Ureter (tissue), 1 donor: ENCODE results near the gene MED20. TPM values are rescaled to one million over a fixed set of nuclear protein-coding genes. Genes with fewer than 3 reads are reported as not detected.

Experiments
- DNase-seq: peaks from one replicate; pipeline ENCODE4 v3.0.0-alpha.2; 2020; ENCODE audit warnings: low spot score
- total RNA-seq: library from RNA; stranded (reverse); gene quantifications from one replicate; pipeline ENCODE4 v1.2.4, GENCODE V29; 2023
- donor health status: DM: yes; HTN: yes; CAD: no.

The MED20 gene
- total RNA-seq, 1 donor from 2014 or later: 23.8 TPM

DNA sequence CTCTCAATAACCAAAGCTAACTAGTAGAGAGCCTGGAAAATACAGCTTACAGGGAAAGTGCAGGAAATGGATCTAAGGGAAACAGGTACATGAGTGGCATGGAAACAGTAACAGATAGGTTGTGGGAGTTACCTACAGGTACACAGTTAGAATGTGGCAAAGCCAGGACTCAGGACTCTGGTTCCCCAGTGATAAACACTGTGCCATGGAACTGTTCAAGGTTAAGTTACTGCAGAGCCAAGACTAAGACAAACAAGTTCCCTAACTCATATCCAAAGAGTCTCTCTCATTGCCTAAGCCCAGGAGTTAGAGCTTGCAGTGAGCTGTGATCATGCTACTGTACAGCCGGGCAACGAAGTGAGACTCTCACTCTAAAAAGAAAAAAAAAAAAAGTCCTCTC is 6.6 kb downstream of the MED20 start:
- DNase-seq: no peak

GRCh38 chr6:41909727-41910126 is 11.2 kb downstream of the MED20 start:
- no peak for DNase-seq

DNA sequence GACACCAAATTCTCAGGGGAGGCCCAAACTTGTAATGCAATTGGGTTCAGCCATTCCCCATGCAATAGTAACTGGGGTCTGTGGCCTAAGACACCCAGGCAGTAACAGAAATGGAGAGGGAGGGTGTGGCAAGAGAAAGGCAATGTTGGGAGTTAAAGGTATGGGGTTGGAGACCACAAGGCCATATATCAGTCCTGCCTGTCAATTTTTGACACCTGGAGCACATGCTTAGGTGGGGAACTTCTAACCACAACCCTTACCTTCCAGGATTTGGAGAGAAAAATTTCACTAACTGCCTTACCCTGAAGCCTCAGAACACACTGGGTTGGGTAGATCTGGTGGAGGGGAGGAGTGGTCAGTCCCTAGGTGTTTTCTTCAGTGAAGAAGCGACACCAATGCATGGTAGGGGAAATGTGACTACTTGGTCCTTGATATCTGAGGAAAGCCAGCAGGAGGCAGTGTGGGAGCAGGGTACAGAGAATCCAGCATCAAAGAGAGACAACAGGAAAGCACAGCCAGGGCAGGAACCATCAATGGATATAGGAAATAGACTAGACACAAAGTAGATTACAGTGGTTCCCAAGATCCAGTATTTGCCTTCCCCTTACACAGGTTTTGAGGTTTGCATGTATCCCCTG is 18.9 kb downstream of the MED20 start:
- DNase-seq: no peak

GRCh38 chr6:41900861-41901260 is 20.1 kb downstream of the MED20 start:
- no peak for DNase-seq

DNA sequence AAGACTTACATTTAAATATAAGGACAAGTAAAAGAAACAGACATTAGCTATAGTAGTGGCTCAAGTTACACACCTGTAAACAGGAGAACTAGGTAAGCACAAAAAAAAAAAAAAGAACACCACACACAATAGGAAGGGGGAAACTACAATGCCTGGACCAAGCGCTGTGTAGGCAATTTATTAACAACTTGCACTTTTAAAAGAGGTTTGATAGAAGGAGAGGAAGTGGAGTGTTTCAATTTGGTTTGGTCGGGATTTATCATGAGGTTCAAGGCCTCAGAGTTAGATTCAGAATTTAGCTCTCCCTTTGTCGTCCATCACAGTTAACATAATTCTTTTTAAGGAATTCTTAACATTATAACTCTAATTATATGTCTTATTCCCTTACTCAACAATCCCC is 24.7 kb downstream of the MED20 start:
- no peak for DNase-seq

- peak; percentile 86 for DNase-seq
These were observed 25.4 kb downstream of the MED20 start, which contains the start of gene USP49 for GRCh38 chr6:41895300-41896233. TSS of gene USP49 (minus strand) at chr6:41895375. CDS start at chr6:41806983, 88,392 bp downstream.

- DNase-seq: no peak
These were observed 26.3 kb downstream of the MED20 start for GRCh38 chr6:41894366-41895299.

DNA sequence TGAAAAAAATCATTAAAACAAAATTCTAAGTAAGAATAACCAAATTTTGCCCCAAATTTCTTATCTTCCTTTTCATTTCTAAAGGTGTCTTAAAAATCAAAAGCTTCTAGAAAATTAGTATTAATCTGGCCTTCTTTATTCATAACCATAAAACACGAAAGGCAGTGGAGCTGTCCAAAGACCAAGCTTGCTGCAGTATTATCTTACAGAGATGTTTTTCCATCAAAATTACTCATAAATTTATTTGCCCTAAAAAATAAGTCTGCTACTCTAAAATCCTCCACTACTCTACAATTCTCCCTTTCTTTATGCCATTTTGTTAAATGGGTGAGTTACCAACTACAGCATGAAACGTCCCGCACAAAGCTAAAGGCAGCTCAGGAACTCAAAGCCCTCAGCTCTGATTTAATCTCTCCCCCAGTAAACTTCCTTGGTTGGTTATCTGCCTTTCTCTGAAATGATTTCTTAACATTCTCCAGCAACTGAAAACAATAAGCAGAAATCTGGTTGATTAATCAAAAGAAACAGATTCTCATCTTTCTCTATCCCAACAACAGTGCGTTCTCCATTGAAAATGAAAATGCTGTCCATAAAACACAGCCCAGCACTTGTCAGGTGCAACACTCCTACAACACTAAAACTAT is 27.9 kb downstream of the MED20 start:
- no peak for DNase-seq

DNA sequence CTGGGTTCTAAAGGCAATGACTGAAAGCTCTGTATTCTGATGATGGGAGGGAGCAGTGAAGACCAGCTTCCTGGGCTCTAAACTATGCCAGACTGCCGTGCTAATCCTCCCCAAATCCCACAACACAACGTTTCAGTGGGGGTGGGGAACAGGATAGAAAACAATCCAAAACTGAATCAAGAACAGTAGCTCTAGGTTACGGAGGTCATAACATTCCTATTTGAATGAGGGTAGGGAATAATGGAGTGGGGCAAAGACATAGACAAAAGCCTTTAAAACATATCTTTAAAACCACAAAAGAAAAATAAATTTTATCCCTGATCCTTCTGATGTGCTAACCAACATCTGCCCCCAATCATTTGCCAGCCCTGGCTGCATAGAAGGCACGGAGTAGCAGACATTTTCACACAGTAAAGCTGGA is 33.6 kb downstream of the MED20 start:
- no peak for DNase-seq

GRCh38 chr6:41885930-41886329 is 35.0 kb downstream of the MED20 start:
- DNase-seq: no peak

DNA sequence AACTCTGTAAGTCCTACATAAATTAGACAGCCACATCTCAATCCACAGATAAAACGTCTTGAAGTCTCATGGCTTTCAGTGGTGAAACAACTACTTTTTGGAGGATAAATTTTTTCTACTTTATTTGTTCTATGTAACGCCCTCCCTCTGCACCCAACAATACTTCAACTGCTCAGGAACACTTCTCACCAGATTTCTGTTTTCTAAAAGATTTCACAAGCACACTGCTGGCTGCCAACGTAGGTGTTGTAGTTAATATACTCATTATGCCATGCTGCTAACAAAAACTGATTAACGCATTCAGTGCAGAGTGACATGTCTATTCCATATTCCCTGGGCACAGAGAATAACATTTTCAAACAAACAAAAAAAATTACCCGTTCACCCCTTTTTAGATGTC is 36.0 kb downstream of the MED20 start:
- DNase-seq: no peak

DNA sequence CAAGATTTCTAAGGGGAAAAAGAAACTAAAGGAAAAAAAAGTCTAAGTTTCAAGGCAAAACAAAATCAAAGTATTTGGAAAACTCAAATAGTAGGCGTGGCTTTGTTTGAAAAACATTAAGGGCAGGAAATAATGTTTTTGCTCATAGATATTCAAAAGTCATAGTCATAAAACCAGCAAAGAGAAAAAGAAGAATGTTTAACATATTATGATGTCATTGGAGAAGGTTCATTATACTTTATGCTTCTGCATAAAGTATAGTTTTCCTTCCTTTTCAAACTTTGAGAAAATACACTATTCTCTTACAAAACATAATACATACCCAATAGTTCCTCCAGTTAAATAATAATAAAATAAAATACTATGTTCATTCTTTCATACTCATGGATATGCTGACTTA is 39.4 kb downstream of the MED20 start:
- no peak for DNase-seq

- no peak for DNase-seq
These were observed 42.0 kb downstream of the MED20 start for GRCh38 chr6:41878961-41879405.

DNA sequence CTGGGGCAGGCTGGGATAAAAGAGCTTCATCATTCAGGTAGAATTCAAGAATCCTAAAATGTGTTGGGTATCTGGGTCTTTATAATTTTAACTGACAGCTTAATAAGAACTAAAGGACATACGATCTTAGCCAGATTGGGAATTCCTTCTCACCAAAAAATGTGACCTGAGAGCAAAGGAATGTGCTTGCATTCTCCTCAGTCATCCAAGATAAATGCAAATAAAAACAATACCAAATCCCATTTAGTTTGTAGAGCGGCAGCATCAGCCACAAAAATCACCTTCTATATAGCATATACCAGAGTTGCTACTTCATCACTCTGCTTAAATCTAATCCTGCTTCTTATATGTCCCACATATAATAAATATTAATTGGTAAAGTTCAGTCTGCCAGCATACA is 42.7 kb downstream of the MED20 start:
- no peak for DNase-seq

GRCh38 chr6:41877051-41877680 is 43.8 kb downstream of the MED20 start:
- no peak for DNase-seq

- no peak for DNase-seq
These were observed 46.2 kb downstream of the MED20 start for GRCh38 chr6:41874741-41875140.

DNA sequence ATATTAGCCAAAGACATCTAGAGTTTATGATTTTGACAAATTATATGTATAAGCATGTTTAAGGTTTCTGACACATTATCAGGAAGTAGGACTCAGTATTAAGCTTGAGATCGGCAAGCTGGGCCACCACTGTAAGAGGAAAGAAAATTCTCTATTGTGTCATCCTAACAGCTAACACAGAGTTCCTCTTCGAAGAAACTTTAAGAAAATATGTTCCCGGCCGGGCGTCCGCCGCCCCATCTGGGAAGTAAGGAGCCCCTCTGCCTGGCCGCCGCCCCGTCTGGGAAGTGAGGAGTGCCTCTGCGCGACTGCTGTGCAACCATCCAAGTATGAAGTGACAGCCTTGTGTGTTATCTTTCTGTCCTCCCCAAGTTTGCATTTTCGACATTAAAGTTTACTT is 48.8 kb downstream of the MED20 start:
- DNase-seq: no peak

- DNase-seq: no peak
These were observed 49.2 kb downstream of the MED20 start for GRCh38 chr6:41871691-41872090.

DNA sequence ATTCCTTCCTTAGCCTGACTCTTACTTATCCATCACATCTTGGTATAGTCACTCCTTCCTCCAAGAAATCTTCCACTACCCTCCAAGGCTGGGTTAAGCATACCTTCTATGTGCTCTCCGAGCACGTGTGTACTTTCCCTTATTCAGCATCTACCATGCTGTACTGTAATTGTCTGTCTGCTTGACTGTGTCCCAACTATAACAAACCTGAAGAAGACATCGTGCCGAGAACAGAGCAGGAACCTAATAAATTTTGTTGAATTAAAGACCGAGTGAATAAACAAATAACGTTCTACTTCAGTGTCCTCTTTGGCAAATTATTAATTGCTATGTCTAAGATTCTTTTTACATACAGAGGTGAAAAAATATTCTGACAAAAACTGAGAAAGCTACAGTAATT is 61.6 kb downstream of the MED20 start:
- DNase-seq: no peak

DNA sequence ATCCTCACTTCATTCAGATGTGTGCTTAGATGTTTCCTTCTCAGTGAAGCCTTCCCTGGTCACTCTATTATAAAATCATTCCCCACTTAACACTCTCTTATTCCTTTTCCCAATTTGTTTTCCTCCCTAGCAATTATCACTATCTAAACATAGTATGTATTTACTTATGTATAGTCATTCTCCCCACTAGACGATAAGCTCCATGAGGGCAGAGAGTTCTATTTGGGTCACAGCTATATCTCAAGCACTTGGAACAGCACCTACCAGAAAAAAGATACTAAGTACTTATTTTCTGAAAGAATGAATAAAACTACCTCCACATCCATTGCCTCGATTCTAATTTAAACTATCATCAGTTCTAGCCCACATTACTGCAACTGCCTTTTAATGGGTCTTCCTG is 62.2 kb downstream of the MED20 start:
- DNase-seq: no peak
